Measurements from ENCODE around the gene MIS18BP1.
"Not testable (repeated sequence)": the region's sequence is repeated elsewhere in the genome, so short reads cannot be mapped to it uniquely, and the experiment has no call there.

Gene MIS18BP1

GRCh38 chr14:45246151-45246550 lies 6.9 kb downstream of the MIS18BP1 start:
- DNase-seq (ENCODE audit: low read depth), result no peak

GRCh38 chr14:45242706-45243105 lies 10.3 kb downstream of the MIS18BP1 start:
- no peak for DNase-seq (ENCODE audit: low read depth)

GRCh38 chr14:45238988-45239387 lies 14.0 kb downstream of the MIS18BP1 start:
- no peak for DNase-seq (ENCODE audit: low read depth)

- no peak for DNase-seq (ENCODE audit: low read depth)
These were observed 25.4 kb downstream of the MIS18BP1 start for GRCh38 chr14:45227566-45227965.

GRCh38 chr14:45222485-45223262 lies 30.3 kb downstream of the MIS18BP1 start:
- no peak for DNase-seq (ENCODE audit: low read depth)

- DNase-seq (ENCODE audit: low read depth), result not testable (repeated sequence)
These were observed 38.7 kb downstream of the MIS18BP1 start for GRCh38 chr14:45214341-45214740.

- DNase-seq (ENCODE audit: low read depth), result not testable (repeated sequence)
These were observed 39.3 kb downstream of the MIS18BP1 start for GRCh38 chr14:45213716-45214115.

GRCh38 chr14:45212231-45212630 lies 40.8 kb downstream of the MIS18BP1 start:
- no peak for DNase-seq (ENCODE audit: low read depth)

- DNase-seq (ENCODE audit: low read depth), result no peak
These were observed 41.7 kb downstream of the MIS18BP1 start for GRCh38 chr14:45211295-45211694.

- no peak for DNase-seq (ENCODE audit: low read depth)
These were observed 42.8 kb downstream of the MIS18BP1 start for GRCh38 chr14:45210159-45210558.

GRCh38 chr14:45204241-45204640 lies 48.8 kb downstream of the MIS18BP1 start:
- DNase-seq (ENCODE audit: low read depth), result no peak

- no peak for DNase-seq (ENCODE audit: low read depth)
These were observed 51.1 kb downstream of the MIS18BP1 start for GRCh38 chr14:45201905-45202304.

GRCh38 chr14:45199230-45199629 lies 53.8 kb downstream of the MIS18BP1 start:
- no peak for DNase-seq (ENCODE audit: low read depth)

GRCh38 chr14:45198551-45198950 lies 54.5 kb downstream of the MIS18BP1 start:
- no peak for DNase-seq (ENCODE audit: low read depth)

GRCh38 chr14:45194964-45195363 lies 58.0 kb downstream of the MIS18BP1 start:
- no peak for DNase-seq (ENCODE audit: low read depth)

- no peak for DNase-seq (ENCODE audit: low read depth)
These were observed 67.7 kb downstream of the MIS18BP1 start for GRCh38 chr14:45185100-45185814.

GRCh38 chr14:45181806-45182205 lies 71.2 kb downstream of the MIS18BP1 start:
- no peak for DNase-seq (ENCODE audit: low read depth)

GRCh38 chr14:45181329-45181728 lies 71.7 kb downstream of the MIS18BP1 start:
- no peak for DNase-seq (ENCODE audit: low read depth)

- DNase-seq (ENCODE audit: low read depth), result no peak
These were observed 75.9 kb downstream of the MIS18BP1 start for GRCh38 chr14:45177076-45177475.

GRCh38 chr14:45169906-45170305 lies 83.1 kb downstream of the MIS18BP1 start:
- no peak for DNase-seq (ENCODE audit: low read depth)

GRCh38 chr14:45156067-45156466 lies 96.9 kb downstream of the MIS18BP1 start:
- no peak for DNase-seq (ENCODE audit: low read depth)

All from activated T-cell treated with anti-CD3 and anti-CD28 coated beads for 48 hours (primary cell).